Fibroblast of skin of abdomen (primary cell): Measurements from ENCODE around the gene TMEM50B.
"Not testable (repeated sequence)": the region's sequence is repeated elsewhere in the genome, so short reads cannot be mapped to it uniquely, and the experiment has no call there.

Experiments used
- DNase-seq: peaks from one replicate; pipeline ENCODE4 v3.0.0-alpha.2; 2013

Gene TMEM50B

GRCh38 chr21:33477066-33477465, 2.7 kb downstream of the TMEM50B start:
- no peak for DNase-seq

DNA sequence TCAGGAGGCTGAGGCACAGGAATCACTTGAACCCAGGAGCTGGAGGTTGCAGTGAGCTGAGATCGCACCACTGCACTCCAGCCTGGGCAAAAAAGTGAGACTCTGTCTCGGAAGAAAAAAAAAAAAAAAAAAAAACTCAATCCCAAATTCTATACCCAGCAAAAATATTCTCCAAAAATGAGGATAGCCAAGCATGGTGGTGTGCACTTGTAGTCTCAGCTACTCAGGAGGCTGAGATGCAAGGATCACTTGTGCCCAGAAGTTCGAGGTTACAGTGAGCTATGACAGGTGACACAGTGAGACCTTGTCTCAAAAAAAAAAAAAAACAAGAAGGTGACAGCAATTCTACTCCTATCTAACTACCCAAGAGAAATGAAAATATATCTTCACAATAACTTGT, 6.4 kb downstream of the TMEM50B start:
- DNase-seq = no peak

GRCh38 chr21:33470701-33471100, 9.1 kb downstream of the TMEM50B start:
- DNase-seq = no peak

GRCh38 chr21:33469183-33469582, 10.6 kb downstream of the TMEM50B start:
- DNase-seq = not testable (repeated sequence)

DNA sequence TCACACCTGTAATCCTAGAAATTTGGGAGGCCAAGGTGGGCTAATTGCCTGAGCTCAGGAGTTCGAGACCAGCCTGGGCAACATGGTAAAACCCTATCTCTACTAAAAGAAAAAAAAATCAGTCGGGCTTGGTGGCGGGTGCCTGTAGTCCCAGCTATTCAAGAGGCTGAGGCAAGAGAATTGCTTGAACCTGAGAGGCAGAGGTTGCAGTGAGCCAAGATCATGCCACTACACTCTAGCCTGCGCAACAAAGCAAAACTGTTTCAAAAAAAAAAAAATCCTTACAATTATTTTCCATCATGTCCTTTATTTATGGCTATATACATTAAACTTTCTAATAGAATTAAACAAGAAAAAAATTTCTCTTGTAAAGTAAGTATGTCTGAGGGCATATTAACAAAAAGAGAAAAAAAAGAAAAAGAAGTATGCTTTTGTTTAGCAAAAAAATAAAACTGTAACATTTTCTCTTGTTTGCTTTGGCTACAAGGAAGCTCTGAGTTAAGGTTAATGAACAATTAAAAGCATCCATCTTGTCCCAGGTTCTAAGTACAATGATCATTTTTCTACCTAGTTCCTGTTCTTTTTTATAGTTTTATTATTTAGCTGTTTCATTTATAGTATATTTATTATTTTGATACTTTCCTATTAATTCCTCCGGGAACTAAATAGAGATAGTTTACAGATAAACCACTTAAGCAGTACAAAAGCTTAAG, 18.1 kb downstream of the TMEM50B start:
- DNase-seq = no peak

DNA sequence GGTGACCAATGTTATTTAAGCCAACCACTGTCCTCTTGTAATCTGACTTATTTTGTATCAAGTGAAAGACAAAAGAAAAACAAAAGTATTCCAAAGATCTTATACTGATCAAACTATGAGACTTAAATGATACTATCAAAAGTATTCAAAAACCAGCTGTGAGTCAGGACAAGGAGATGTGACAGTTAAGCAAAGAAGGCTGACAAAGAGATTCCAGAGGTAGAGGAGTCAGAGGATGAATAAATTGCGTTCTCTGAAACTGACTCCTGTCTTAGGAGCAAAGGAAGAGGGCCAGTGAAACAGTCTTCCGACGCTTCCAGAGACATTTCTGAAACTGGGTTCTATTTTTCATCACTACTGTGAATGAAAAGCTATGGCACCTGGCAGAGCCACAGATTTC, 20.9 kb downstream of the TMEM50B start:
- DNase-seq = no peak

DNA sequence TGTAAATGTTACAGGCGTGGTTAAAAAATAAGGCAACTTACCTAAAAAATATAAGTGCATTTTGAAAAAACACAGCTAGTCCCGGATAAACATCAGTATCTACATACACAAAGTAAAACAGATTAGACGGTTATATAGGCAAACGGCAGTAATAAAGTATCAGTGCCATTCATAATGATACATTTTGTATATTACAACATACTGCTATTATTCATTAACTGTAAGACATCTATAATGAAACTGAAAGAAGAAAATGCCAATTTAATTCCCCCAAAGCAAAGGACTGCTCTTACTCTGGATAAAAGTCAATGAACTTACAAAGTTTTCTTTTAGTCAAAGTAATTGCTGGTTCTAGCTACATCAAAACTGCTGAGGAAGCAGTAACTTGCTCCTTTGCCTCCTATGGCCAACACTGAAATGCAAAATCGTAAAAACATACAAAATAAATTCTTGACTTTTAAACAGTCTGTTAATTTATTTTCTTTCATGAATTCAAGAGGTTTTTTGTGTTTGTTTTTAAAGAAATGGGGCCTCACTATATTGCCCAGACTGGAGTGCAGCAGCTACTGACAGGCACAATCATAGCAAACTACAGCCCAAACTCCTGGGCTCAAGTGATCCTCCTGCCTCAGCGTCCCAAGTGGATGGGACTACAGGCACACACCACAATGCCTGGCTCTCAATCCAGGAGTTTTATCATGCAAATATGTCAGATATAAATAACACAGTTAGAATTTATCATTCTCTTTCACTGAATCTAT, 23.9 kb downstream of the TMEM50B start:
- DNase-seq = no peak

- no peak for DNase-seq
Measured at GRCh38 chr21:33452362-33452761, 27.4 kb downstream of the TMEM50B start.

- DNase-seq = no peak
Measured at GRCh38 chr21:33451634-33452071, 28.1 kb downstream of the TMEM50B start.

DNA sequence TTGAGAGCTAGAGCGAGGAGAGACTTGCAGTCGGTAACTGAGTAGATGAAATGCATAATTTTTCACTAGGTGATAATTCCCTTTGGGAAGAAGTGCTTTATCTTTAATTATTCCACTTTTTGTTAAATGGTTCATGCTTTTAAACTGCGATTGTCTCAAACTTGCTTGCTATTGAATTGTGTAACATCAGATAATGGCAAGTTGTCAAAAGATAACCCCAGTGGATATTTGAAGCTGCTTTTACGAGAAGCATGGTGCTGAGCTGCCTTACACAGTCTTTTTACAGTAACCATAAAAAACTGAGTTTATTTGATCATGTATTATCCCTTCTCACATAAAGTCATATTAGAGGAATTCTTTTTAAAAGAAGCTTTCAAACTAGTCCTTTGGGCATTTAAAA, 30.2 kb downstream of the TMEM50B start:
- no peak for DNase-seq

- DNase-seq = not testable (repeated sequence)
Measured at GRCh38 chr21:33446620-33447019, 33.2 kb downstream of the TMEM50B start.

GRCh38 chr21:33444499-33444898, 35.3 kb downstream of the TMEM50B start:
- no peak for DNase-seq

DNA sequence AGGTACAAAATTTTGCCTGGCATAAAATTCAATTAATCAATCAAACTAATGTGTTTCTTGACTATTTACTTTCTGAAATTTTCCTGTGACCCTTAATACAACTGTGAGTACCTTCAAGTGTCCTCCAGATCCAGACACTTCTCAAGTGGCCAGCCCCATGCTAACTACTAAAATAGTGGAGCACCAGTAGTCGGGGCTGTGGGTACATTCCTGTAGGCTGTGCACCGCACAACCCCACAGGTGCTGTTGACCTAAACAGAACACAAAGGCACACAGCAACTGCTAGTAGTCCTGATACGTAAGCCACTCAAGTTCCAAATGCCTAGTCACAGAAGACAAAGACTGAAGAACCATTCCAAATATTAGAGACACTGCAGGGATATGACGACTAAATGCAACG, 36.6 kb downstream of the TMEM50B start:
- no peak for DNase-seq

DNA sequence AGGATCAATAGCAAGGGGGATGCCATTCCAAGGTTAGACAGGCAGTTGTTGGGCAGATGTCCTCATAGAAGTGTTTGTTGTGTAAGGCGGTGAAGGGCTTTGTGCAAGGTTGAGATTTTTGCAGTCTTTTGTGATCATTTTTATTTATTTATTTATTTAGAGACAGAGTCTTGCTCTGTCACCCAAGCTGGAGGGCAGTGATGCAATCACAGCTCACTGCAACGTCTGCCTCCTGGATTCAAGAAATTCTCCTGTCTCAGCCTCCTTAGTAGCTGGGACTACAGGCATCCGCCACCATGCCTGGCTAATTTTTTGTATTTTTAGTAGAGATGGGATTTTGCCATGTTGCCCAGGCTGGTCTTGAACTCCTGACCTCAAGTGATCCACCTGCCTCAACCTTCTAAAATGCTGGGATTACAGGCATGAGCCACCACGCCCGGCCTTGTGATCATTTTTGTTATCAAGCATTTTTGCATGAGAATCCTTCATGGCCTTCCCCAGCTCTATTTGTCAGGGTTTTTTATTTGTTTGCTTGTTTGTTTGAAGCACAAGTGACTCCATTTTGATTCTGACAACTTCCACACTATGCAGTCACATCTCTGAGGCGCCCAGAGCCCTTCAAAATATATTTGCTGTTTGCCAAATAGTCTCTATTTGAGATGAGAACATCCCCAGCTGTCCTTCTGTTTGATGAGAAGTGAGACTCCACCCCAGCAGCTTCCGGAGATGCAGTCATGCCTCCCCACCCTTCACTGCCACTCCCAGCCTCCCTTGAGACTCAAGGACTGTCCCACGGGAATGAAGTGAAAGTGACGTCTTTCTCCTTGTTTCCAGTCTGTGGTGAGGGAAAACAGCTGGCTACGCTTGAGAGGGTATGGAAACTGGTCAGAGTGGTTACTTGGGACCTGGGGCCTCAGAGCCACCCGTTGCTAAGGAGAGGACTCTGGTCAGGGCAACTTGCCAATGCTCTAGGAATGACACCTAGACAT, 38.0 kb downstream of the TMEM50B start:
- DNase-seq = peak; percentile 21

GRCh38 chr21:33437140-33437539, 42.6 kb downstream of the TMEM50B start:
- no peak for DNase-seq

DNA sequence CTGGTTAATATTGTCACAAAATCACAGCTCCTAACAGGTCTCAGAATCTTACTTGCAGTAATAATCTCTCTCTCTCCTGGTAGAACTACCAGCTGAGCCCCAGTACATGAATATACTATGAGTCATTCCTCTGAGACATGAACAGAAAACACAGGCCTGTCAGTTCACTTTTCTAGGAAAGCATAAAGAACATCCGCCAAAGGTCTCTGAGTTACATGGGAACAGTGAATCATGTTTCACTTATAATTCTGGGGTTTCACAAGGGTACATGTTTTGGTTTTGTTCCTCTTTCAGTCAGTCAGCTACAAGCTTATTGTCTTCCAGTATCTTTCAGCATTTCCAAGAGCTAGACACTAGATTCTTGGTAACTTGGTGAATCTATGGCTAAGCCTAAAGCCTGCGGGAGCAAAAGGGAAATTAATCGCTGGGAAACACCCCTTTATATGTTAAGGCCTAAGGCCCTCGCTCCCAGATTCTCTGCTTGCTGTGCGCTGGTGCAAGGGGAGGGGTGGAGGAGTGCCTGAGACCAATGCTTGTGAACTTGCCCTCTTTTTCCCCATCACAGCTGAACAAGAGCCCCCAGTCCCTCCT, 44.9 kb downstream of the TMEM50B start:
- peak; percentile 86 for DNase-seq

DNA sequence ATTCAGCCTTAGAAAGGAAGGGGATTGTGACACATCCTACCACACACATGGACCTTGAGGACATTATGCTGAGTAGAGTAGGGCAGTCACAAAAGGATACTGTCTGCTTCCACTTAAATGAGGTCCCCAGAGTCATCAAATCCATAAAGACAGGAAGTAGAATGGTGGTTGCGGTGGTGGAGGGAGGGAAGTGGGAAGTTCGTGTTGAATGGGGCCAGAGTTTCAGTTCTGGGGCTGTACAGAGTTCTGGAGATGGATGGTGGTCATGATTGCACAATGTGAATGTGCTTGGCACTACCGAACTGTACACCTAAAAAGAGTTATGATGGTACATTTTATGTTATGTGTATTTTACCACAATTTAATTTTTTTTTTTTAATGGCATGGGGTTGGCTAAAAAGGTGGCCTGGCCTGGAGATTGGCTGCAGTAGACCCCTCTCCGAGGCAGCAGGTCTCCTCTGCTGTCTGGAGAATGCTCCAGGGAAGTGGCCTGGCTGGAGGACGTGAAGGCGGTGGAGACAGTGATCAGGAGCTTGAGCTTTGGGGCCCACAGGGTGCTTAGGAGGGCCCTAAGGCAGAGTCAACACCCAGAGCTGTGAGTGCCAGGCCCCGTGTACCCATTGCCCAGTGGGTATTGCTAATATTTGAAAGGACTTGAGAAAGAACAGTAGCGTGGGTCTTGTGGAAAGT, 46.2 kb downstream of the TMEM50B start:
- DNase-seq = no peak

DNA sequence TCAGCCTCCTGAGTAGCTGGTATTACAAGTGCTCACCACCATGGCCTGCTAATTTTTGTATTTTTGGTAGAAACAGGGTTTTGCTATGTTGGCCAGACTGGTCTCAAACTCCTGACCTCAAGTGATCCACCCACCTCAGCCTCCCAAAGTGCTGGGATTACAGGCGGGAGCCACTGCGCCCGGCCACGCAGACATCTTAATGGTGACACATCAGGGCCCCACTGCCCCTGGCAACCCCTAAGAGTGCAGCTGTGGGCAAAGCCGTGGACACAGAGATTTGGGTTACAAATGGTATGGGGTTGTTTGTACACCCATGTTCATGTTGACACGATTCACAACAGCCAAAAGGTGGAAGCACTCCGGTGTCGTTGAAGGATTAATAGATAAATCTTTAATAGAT, 46.8 kb downstream of the TMEM50B start:
- DNase-seq = no peak

DNA sequence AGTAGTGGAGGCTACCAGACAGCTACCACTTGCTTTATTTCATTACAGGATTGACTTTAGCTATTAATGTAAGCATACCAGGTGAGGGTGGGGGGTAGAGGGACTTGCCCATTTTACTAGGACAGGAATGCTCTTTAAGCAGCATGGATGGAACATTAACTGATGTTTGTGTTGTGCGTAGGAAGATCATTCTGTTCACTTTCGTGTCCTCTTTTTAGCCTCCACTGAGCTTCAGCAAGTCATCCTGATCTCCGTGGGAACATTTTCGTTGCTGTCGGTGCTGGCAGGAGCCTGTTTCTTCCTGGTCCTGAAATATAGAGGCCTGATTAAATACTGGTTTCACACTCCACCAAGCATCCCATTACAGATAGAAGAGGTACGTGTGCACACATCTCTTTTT, 47.3 kb downstream of the TMEM50B start:
- no peak for DNase-seq

- DNase-seq = no peak
Measured at GRCh38 chr21:33430858-33431257, 48.9 kb downstream of the TMEM50B start.

- DNase-seq = no peak
Measured at GRCh38 chr21:33428669-33429068, 51.1 kb downstream of the TMEM50B start.

GRCh38 chr21:33427051-33427450, 52.7 kb downstream of the TMEM50B start:
- DNase-seq = no peak
